ENCODE data around the gene CARS1. TPM values are rescaled to one million over a fixed set of nuclear protein-coding genes. Genes with fewer than 3 reads are reported as not detected.

Gene CARS1
- total RNA-seq, 1 experiment from 2014 or later: 120 TPM

GRCh38 chr11:3037945-3038271 is 19.3 kb downstream of the CARS1 start:
- POLR2A ChIA-PET: interaction anchor here (0.7 kb wide), 1 partner anchor 20 kb away, joined by 3 read pairs; the partner anchor contains the start of gene CARS1
- no TSS peak for BruUV-seq (replicated peaks)

DNA sequence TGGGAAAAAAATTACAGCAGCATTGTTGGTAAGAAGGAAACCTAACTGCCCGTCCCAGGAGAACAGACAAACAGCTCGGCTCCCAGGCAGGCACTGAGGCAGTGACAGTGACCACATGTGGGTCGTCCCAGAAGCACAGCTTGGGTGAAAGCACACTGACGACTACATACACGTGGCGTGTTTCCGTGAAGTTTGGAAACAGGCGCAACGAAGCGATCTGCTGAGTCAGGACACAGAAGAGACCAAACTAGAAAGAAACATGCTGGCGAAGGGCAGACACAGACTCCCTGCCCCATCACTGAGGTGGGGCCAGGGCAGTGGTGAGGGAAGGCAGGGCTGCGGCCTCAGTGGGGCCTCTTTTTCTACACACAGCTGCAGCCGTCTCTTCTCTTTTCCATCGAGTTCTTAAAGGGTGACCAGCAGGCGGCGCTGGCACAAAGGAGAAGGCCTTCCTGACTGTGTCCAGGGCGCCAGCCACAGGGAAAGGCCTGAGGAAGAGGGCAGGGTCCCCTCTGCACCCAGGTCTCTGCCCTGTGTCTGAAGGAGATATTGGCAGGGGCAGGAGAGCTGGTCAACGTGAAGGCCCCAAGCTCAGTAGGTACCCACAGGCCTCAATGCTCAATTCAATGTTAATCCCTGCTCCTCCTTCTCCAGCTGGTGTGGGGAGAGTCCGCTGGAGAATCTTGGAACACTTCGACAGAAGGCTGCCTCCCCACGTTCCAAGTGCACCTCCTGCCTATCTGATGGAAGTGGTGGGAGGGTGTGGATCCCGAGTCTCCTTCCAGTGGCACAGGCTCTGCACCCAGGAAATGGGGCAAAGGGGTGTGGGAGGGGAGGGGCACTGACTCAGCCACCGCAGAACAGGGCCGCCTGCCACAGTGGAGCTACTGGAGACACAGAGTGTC is 19.9 kb downstream of the CARS1 start:
- Histone ChIP-seq H3K4me1 (ENCODE audit: control insufficient read depth, insufficient read depth, low read length) (no peaks in the 10 kb centered on the region), H3K27ac (ENCODE audit: low read length) (no peak overlapping the region), H3K4me3 (ENCODE audit: low read depth in 2 of 2, low read length in 2 of 2) (no peak overlapping the region), H3K36me3 (ENCODE audit: control insufficient read depth, insufficient read depth, low read length) (peaks cover 54% of the 10 kb centered on the region), H3K27me3 (ENCODE audit: control insufficient read depth, insufficient read depth, low read length) (no peaks in the 10 kb centered on the region), H3K9me3 (ENCODE audit: control insufficient read depth, insufficient read depth, low read depth, low read length) (no peaks in the 10 kb centered on the region)
- no TSS peak for BruUV-seq (replicated peaks)
- TF ChIP-seq CTCF (IDR thresholded peaks at IDR 0.05) (peak; percentile 99), POLR2AphosphoS5 (IDR thresholded peaks at IDR 0.05; ENCODE audit: low read depth, low read length) (no peak)
- ChIA-PET CTCF (interaction anchor here (0.8 to 5.1 kb wide), 10 partner anchors 9 to 179 kb away, joined by 3 to 72 read pairs (median 4); no protein-coding TSS in a partner anchor), POLR2A (interaction anchor here (0.7 kb wide), 2 partner anchors 20 to 356 kb away, joined by 3 read pairs; partner anchors contain the start of gene CARS1)
- ATAC-seq (peak; percentile 95), DNase-seq (ENCODE audit: low read depth, low spot score) (no peak)
- intact Hi-C loops (cut with micrococcal nuclease; ENCODE audit: unreplicated experiment) (no loop called here), in situ Hi-C loops (cut with HindIII; ENCODE audit: low pct_unique_long_range_greater_than_20kb, low sequenced_read_pairs) (no loop called here)

More at GRCh38 chr11:3037945-3038271, 19.3 kb downstream of the CARS1 start:
- Histone ChIP-seq H3K27ac (ENCODE audit: low read length) (no peak overlapping the region), H3K27me3 (ENCODE audit: control insufficient read depth, insufficient read depth, low read length) (no peaks in the 10 kb centered on the region), H3K4me3 (ENCODE audit: low read depth in 2 of 2, low read length in 2 of 2) (no peak overlapping the region), H3K9me3 (ENCODE audit: control insufficient read depth, insufficient read depth, low read depth, low read length) (no peaks in the 10 kb centered on the region), H3K4me1 (ENCODE audit: control insufficient read depth, insufficient read depth, low read length) (peaks cover 5% of the 10 kb centered on the region; the same call in 1 of the 2 replicates), H3K36me3 (ENCODE audit: control insufficient read depth, insufficient read depth, low read length) (peaks cover 53% of the 10 kb centered on the region)
- in situ Hi-C loops (cut with HindIII; ENCODE audit: low pct_unique_long_range_greater_than_20kb, low sequenced_read_pairs): no loop called here
- CTCF ChIA-PET: interaction anchor here (0.8 to 5.1 kb wide), 10 partner anchors 8 to 178 kb away, joined by 3 to 72 read pairs (median 4); no protein-coding TSS in a partner anchor
- peak; percentile 50 for ATAC-seq
- intact Hi-C loops (cut with micrococcal nuclease; ENCODE audit: unreplicated experiment): no loop called here
- no peak for DNase-seq (ENCODE audit: low read depth, low spot score)
- TF ChIP-seq TCF7L2 (IDR thresholded peaks at IDR 0.05; ENCODE audit: low read depth, low read length) (no peak), CTCF (IDR thresholded peaks at IDR 0.05) (no peak)

- Histone ChIP-seq H3K4me1 (ENCODE audit: control insufficient read depth, insufficient read depth, low read length) (no peaks in the 10 kb centered on the region), H3K27me3 (ENCODE audit: control insufficient read depth, insufficient read depth, low read length) (no peaks in the 10 kb centered on the region), H3K27ac (ENCODE audit: low read length) (no peak overlapping the region), H3K36me3 (ENCODE audit: control insufficient read depth, insufficient read depth, low read length) (peaks cover 51% of the 10 kb centered on the region), H3K4me3 (ENCODE audit: low read depth in 2 of 2, low read length in 2 of 2) (no peak overlapping the region), H3K9me3 (ENCODE audit: control insufficient read depth, insufficient read depth, low read depth, low read length) (no peaks in the 10 kb centered on the region)
- POLR2A ChIA-PET: no interaction called here
- TF ChIP-seq CTCF (IDR thresholded peaks at IDR 0.05) (no peak), SIN3A (IDR thresholded peaks at IDR 0.05; ENCODE audit: borderline replicate concordance, insufficient read depth, low read depth, low read length) (no peak), TCF7L2 (IDR thresholded peaks at IDR 0.05; ENCODE audit: low read depth, low read length) (no peak), POLR2AphosphoS5 (IDR thresholded peaks at IDR 0.05; ENCODE audit: low read depth, low read length) (no peak)
- TF ChIP-seq, protein P1, sequence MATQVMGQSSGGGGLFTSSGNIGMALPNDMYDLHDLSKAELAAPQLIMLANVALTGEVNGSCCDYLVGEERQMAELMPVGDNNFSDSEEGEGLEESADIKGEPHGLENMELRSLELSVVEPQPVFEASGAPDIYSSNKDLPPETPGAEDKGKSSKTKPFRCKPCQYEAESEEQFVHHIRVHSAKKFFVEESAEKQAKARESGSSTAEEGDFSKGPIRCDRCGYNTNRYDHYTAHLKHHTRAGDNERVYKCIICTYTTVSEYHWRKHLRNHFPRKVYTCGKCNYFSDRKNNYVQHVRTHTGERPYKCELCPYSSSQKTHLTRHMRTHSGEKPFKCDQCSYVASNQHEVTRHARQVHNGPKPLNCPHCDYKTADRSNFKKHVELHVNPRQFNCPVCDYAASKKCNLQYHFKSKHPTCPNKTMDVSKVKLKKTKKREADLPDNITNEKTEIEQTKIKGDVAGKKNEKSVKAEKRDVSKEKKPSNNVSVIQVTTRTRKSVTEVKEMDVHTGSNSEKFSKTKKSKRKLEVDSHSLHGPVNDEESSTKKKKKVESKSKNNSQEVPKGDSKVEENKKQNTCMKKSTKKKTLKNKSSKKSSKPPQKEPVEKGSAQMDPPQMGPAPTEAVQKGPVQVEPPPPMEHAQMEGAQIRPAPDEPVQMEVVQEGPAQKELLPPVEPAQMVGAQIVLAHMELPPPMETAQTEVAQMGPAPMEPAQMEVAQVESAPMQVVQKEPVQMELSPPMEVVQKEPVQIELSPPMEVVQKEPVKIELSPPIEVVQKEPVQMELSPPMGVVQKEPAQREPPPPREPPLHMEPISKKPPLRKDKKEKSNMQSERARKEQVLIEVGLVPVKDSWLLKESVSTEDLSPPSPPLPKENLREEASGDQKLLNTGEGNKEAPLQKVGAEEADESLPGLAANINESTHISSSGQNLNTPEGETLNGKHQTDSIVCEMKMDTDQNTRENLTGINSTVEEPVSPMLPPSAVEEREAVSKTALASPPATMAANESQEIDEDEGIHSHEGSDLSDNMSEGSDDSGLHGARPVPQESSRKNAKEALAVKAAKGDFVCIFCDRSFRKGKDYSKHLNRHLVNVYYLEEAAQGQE (IDR thresholded peaks at IDR 0.05; ENCODE audit: insufficient read depth in 1 of 2, low read depth in 2 of 2, low read length in 1 of 2): no peak
- CTCF ChIA-PET: interaction anchor here (0.7 to 5.1 kb wide), 2 partner anchors 11 to 54 kb away, joined by 5 to 72 read pairs; no protein-coding TSS in a partner anchor
- no TSS peak for BruUV-seq (replicated peaks)
- DNase-seq (ENCODE audit: low read depth, low spot score) (no peak), ATAC-seq (no peak)
- in situ Hi-C loops (cut with HindIII; ENCODE audit: low pct_unique_long_range_greater_than_20kb, low sequenced_read_pairs): no loop called here
- intact Hi-C loops (cut with micrococcal nuclease; ENCODE audit: unreplicated experiment): no loop called here
Measured at GRCh38 chr11:3036419-3036818, 20.8 kb downstream of the CARS1 start.
